ENCODE measurements around the gene SEC31A. TPM values are rescaled to one million over a fixed set of nuclear protein-coding genes. Genes with fewer than 3 reads are reported as not detected.

The SEC31A gene
- total RNA-seq, 1 experiment from 2014 or later: 128 TPM

DNA sequence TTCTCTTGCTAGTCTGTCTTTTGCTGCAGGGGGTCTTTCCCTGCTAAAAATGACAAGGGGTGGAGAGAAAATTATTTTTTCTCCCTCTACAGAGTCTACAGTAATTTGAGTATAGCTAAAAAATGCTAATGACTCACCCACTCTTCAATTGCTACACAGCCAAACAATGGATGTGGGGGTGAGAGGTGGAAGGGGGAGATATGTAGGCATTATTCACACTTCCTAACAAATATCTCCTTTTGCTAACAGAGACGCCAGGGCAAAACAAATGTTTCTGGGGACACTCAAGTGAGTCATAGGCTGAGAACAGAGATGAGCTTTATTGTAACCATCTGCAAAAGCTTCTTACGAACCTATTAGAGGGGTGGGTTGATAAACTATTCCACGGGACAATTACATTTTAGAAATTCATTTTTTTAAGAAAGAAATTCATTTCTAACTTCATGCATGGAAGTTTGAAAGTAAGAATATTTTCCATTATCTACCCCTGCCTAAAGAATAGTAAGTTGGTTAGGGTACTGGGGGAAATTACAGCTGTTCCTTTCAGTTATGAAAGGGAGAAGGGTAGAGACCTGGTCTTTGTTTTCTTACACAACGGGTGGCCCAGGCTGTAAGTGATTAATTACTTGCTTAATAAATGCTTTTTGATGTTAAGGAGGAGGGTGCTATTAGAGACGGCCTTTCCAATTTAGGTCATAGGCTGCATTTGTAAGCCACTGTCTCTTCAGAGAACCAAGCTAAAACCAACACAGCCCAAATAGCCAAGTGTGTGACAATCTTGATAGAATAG, 105.1 kb downstream of the SEC31A start:
- Histone ChIP-seq H4K8ac (replicated peaks; ENCODE audit: insufficient read length, low read depth, low read length) (no peak overlapping the region), H3K27ac (ENCODE audit: insufficient read length, low read depth, low read length) (no peak overlapping the region), H4K5ac (ENCODE audit: insufficient read length, low read depth, low read length) (no peak overlapping the region), H3K79me2 (ENCODE audit: insufficient read depth, low read length) (no peaks in the 10 kb centered on the region), H3T11ph (ENCODE audit: low read length) (no peak overlapping the region), H3K4me2 (ENCODE audit: insufficient read depth, insufficient read length, low read length) (no peak overlapping the region), H2AFZ (ENCODE audit: low read length) (no peak overlapping the region), H3K14ac (ENCODE audit: insufficient read depth, low read length) (no peak overlapping the region), H2BK20ac (ENCODE audit: low read depth, low read length, poor library complexity, severe bottlenecking) (no peak overlapping the region), H2AK5ac (ENCODE audit: insufficient read length, low read length) (no peak overlapping the region), H2BK5ac (ENCODE audit: insufficient read length, low read length) (no peak overlapping the region), H3K23ac (ENCODE audit: insufficient read length, low read depth, low read length) (no peak overlapping the region), H3K18ac (ENCODE audit: insufficient read length, low read depth, low read length) (no peak overlapping the region), H2BK12ac (ENCODE audit: insufficient read length, low read depth, low read length) (no peak overlapping the region), H4K20me1 (ENCODE audit: control insufficient read depth, insufficient read depth, insufficient read length) (no peaks in the 10 kb centered on the region), H3K4ac (ENCODE audit: low read depth, low read length) (no peak overlapping the region), H3K79me1 (ENCODE audit: insufficient read depth, low read depth, low read length, poor library complexity, severe bottlenecking) (no peaks in the 10 kb centered on the region), H4K91ac (ENCODE audit: insufficient read length, low read depth, low read length) (no peak overlapping the region), H3K27me3 (ENCODE audit: insufficient read depth, low read length) (peaks cover 76% of the 10 kb centered on the region), H2BK15ac (ENCODE audit: low read depth, low read length) (no peak overlapping the region), H2BK120ac (ENCODE audit: low read depth, low read length, poor library complexity, severe bottlenecking) (no peak overlapping the region), H3K4me1 (ENCODE audit: insufficient read depth, low read length) (no peaks in the 10 kb centered on the region), H3K56ac (ENCODE audit: insufficient read length, low read depth, low read length) (no peak overlapping the region), H3K9me3 (ENCODE audit: control insufficient read depth, low read depth, low read length) (no peaks in the 10 kb centered on the region), H3K9ac (ENCODE audit: extremely low read depth, insufficient read length, low read length) (no peak overlapping the region), H3K23me2 (ENCODE audit: insufficient read length, low read depth, low read length, poor library complexity, severe bottlenecking) (no peaks in the 10 kb centered on the region)
- peak overlapping the region in 1 of 3 experiments; percentile 76; a peak in 1 of 7 replicates for H3K27ac Mint-ChIP-seq
- H3K9me3 Mint-ChIP-seq: peaks cover 0 to 22% of the 10 kb centered on the region in 2 experiments; a peak in 2 of 5 replicates
- H3K4me1 Mint-ChIP-seq: peaks cover 36 to 41% of the 10 kb centered on the region in 2 experiments
- H3K36me3 Mint-ChIP-seq (ENCODE audit: insufficient read depth in 1 of 3, low read depth in 3 of 3): no peaks in the 10 kb centered on the region
- TF ChIP-seq, protein P1, sequence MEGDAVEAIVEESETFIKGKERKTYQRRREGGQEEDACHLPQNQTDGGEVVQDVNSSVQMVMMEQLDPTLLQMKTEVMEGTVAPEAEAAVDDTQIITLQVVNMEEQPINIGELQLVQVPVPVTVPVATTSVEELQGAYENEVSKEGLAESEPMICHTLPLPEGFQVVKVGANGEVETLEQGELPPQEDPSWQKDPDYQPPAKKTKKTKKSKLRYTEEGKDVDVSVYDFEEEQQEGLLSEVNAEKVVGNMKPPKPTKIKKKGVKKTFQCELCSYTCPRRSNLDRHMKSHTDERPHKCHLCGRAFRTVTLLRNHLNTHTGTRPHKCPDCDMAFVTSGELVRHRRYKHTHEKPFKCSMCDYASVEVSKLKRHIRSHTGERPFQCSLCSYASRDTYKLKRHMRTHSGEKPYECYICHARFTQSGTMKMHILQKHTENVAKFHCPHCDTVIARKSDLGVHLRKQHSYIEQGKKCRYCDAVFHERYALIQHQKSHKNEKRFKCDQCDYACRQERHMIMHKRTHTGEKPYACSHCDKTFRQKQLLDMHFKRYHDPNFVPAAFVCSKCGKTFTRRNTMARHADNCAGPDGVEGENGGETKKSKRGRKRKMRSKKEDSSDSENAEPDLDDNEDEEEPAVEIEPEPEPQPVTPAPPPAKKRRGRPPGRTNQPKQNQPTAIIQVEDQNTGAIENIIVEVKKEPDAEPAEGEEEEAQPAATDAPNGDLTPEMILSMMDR (conservative IDR thresholded peaks at IDR 0.05): no peak
- peak; percentile 17 for DNase-seq
- peaks cover 100% of the 10 kb centered on the region for H3K27me3 Mint-ChIP-seq (ENCODE audit: low read depth)
- H3K4me3 Mint-ChIP-seq: no peak overlapping the region; a peak in 1 of 5 replicates
- WGBS (ENCODE audit: extremely low coverage, insufficient read length, low lambda C conversion rate): no CpG with 5 or more reads among the region's 5 CpGs

Data from H9 (cell line).